Measurements from ENCODE around the gene ZC3H12D.
"Not testable (repeated sequence)": the region's sequence is repeated elsewhere in the genome, so short reads cannot be mapped to it uniquely, and the experiment has no call there.

ZC3H12D gene

DNA sequence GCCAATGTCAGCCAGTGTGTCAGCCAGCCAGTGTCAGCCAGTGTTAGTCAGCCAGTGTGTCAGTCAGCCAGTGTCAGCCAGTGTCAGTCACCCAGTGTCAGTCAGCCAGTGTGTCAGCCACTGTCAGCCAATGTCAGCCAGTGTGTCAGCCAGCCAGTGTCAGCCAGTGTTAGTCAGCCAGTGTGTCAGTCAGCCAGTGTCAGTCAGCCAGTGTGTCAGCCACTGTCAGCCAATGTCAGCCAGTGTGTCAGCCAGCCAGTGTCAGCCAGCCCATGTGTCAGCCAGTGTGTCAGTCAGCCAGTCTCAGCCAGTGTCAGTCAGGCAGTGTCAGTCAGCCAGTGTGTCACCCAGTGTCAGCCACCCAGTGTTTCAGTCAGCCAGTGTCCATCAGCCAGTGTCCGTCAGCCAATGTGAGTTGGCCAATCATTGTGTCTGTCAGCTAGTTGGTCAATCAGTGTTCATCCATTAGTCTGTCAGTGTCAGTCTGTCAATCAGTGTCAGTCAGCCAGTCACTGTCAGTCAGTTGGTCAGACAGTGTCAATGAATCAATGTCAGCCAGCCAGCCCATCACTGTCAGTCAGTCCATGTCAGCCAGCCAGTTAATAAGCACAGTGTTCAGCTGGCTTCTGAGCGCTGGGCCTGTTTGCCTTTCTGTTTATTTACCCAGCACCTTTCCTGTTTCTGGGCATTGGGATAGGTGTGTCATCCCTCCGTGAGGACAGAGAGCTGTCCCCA lies 40.3 kb downstream of the ZC3H12D start:
- not testable (repeated sequence) for DNase-seq (ENCODE audit: low read depth in 2 of 2, low spot score in 1 of 2)

DNA sequence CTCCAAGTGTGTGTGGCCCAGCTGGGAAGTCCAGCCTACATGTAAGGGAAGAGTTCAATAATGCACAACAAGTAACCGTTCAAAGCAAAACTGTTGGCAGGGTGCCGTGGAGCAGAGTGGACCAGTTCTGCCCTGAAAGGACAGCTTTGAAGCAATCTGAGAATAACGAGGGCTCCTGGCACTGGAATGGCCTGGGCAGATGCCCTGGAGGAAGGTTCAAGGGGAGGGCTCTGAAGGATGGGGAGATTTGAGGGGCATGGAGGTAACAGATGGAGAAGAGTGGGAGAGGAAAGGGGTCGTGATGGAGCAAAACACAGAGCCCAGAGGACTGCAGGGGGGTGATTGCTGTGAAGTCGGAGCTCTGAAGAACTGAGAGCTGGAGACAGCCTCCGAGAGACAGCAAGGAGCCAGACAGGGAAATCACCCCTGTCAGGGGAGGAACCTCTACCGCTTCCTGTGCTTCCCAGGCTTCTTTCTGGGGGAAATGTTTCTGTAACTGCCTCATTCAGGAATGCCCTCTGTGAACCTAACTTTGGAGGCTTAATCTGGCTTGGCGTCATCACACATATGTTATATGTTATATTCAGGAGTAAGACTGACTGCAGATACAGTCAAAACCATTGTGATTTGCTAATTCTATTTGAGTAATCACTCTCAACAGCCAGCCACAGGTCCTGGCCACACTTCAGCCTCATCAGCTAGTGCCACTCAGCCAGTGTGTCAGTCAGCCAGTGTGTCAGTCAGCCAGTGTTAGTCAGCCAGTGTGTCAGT lies 41.2 kb downstream of the ZC3H12D start:
- no peak for DNase-seq (ENCODE audit: low read depth in 2 of 2, low spot score in 1 of 2)

DNA sequence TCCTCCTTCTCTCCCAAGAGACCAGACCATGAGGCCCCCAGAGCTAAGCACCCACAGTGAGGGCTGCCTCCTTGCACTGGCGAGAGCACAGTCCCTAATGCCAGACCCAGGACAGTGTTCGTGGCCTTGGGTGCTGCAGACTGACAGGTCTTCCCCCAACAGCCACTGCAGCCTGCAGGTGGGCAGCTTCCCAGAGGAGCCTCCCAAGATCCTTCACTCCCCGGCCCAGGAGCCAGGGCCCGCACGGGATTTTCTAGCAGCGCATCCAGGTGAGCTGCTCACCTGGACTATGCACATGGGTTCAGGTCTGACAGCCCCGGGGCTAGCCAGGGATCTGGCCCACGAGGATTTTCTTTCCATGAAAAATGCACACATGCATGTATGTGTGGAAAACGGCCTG lies 43.1 kb downstream of the ZC3H12D start:
- no peak for DNase-seq (ENCODE audit: low read depth in 2 of 2, low spot score in 1 of 2)

DNA sequence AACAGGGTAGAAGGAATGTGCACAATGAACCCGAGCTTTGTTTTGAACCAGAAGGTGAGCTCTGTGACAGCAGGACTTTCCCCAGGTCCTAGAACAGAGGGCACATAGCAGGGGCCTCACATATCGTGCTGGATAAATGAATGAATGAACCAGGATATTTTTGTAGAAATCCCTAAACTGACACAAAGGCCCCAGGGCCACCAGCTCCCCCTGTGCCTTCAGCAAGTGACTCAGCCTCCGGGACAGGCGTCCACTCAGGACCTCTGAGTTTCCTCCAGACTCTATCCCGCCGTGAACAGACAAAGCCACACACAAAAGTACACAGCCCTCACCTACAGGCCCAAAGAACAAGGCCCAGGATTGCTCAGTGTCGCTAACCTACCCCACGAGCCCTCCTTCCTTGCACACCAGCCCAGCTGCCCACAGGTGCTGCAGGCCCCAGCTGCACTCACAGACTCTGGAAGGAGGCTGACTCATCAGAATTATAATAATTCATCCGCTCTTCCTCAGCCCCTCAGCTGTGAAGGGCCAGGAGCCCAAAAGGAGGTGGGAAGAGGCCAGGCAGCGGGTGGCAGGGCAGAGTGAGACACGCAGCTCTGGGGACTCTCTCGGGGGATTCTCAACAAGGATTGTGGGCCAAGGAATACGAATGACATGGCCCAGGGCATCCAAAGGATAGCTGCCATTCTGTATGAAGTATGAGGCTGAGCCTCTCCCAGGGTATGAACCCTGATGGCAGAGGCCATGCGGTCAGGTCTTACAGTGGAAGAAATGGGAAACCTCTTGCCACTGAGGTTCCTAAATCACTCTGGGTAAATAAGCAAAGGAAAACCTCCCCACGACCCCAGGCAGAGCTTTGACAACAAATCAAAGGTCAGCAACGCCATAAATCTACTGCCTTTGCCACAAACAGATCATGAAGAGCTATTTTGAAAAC lies 43.8 kb downstream of the ZC3H12D start:
- no peak for DNase-seq (ENCODE audit: low read depth in 2 of 2, low spot score in 1 of 2)

DNA sequence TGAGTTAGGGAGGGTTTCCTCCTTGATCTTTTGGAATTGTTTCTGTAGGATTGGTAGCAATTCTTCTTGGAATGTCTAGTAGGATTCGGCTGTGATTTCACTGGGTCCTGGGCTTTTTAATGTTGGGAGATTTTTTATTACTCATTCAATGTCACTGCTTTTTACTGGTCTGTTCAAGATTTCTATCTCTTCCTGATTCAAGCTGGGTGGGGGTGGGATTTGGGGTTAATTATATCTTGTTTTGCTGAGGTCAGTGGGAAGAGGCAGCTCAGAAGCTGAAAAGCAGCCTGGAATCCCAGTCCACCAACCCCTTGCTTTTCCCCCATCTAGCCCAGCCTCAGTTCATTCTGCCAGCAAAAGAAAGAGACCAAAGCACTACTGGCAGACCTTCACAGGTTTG lies 45.2 kb downstream of the ZC3H12D start:
- no peak for DNase-seq (ENCODE audit: low read depth in 2 of 2, low spot score in 1 of 2)

DNA sequence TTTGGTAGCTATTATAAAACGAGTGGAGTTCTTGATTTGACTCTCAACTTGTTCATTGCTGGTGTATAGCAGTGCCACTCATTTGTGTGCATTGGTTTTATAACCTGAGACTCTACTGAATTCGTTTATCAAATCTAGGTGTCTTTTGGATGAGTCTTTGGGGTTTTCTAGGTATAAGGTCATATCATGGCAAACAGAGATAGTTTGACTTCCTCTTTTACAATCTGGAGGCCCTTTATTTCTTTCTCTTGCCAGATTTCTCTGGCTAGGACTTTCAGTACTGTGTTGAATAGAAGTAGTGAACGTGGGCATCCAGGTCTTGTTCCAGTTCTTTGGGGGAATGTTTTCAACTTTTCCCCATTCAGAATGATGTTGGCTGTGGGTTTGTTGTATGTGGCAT lies 46.0 kb downstream of the ZC3H12D start:
- DNase-seq (ENCODE audit: low read depth in 2 of 2, low spot score in 1 of 2): no peak

DNA sequence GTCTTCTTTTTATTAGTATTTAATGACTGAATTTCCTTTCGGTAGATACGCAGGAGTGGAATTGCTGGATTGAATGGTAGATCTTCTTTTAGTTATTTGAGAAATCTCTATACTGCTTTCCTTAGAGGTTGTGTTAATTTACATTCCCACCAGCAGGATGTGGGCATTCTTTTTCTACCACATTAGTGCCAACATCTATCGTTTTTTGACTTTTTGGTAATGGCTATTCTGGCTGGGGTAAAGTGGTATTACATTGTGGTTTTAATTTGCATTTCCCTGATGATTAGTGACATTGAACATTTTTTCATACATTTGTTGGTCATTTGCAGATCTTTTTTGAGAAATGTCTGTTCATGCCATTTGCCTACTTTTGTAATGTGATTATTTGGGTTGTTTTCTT lies 47.6 kb downstream of the ZC3H12D start:
- DNase-seq (ENCODE audit: low read depth in 2 of 2, low spot score in 1 of 2): no peak

DNA sequence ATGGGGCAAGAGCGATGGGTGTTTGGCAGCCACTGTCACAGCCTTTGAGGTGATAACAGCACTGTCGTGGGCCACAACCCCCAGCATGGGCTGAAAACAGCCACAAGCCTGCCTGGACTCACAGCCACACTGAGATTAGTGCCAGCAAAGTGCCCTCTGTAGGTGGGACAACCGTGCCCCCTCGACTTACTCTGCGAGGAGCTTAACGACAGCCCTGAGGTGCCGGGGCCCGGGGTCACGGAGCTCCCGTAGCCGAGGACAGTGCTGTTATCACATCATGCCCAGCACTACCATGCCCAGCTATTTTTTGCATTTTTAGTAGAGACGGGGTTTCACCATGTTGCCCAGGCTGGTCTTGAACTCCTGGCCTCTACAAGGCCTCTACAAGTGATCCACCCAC lies 48.2 kb downstream of the ZC3H12D start:
- DNase-seq (ENCODE audit: low read depth in 2 of 2, low spot score in 1 of 2): no peak

DNA sequence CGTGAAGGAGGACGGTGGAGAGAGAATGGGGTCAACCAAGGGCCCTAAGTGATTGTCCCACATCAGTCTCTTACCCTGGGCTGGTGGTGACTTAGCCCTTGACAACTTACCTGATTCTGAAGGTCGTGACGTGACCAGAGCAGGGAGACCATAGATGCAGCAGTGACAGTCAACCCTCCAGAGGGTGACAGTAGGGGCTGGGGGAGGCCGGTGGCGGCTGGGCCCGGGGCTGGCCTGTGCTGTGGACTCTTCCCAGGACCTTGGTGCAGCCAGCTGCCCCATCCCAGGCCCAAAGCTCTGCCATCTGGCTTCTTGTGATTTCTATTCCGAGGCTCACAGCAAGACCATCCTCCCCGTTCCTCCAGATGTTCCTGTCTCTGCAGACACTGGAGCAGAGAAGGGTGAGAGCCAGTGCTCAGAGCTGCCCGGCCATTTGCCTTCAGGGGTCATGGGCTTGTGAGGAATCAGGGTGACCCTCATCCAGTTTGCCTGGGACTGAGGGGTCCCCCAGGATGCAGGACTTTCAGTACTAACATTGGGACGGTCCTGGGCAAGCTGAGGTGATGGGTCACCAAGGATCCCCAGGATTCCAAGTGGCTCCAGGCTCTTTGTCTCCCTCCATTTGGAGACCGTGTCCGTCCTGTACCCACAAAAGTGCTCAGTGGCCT lies 48.8 kb downstream of the ZC3H12D start:
- no peak for DNase-seq (ENCODE audit: low read depth in 2 of 2, low spot score in 1 of 2)

DNA sequence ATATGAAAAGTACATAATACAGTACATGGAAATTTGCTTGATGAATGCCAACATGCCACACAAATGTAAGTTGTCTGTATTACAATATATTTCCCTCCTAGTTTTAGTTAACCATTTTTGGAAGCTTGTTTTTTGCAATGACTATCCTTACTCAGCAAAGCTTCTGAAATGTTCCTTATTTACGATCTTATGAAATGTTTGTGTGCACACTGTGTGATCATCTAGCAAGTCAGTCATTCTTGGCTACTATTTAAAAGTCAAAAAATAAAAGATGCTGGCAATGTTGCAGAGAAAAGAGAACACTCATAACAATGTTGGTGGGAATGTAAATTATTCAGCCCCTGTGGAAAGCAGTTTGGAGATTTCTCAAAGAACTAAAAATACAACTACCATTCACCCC lies 50.9 kb downstream of the ZC3H12D start:
- DNase-seq (ENCODE audit: low read depth in 2 of 2, low spot score in 1 of 2): no peak

DNA sequence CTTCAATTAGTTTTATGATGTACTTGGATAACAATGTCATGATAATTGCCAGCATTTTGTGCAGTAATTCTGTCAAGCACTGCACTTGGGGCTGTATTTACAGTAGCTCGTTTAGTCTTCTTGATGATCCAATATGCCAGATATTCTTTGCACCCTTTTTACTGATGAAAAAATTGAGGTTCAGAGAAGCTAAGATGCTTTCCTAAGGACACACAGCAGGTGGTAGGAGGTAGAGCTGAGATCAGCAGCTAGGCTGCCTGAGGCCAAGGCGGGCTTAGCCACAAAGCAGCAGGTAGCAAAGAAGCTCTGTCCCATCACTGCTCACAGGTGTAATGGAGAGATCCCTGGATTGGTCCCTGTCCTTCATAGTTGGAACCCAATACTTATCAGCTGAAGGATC lies 51.4 kb downstream of the ZC3H12D start:
- no peak for DNase-seq (ENCODE audit: low read depth in 2 of 2, low spot score in 1 of 2)

DNA sequence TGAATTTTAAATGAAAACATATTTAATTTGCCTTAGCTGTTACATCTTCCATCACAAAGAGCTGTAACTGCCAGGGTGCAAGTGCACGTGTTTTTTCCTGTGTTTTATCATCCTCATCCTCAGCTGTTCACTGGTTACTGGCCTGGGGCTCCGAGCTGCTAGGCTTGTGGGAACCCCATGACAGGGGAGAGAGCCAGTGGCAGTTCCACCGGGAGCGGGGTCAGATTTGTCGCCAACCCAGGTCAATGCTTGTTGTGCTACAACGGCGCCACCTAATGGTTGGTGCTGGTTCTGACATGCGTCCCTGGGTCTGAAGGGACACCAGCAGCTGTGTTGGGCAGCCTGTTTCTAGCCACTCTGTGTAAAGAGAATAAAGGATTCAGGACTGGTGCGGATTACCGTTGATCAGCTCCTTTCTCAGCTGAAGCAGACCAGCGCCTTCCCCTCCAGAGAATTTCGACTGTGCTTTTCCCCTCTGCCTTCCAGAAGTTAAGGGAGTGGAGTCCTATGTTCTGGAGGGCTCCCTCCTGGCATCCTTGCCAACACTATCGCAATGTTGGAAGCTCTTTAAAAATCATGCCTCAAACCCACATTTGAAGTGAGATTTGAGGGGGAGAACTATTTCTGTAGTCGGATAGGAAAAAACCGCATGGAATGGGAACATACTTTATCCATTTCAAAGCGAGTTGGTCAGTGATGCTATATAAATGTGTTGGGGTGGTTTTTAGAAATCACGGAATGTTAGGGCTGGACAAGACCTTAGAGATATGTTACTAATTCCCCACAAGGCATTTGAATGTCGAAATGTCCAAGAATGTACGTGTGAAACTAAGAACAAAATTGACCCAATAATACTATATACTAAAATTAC lies 52.7 kb downstream of the ZC3H12D start:
- DNase-seq (ENCODE audit: low read depth in 2 of 2, low spot score in 1 of 2): peak; percentile 80 to 81

DNA sequence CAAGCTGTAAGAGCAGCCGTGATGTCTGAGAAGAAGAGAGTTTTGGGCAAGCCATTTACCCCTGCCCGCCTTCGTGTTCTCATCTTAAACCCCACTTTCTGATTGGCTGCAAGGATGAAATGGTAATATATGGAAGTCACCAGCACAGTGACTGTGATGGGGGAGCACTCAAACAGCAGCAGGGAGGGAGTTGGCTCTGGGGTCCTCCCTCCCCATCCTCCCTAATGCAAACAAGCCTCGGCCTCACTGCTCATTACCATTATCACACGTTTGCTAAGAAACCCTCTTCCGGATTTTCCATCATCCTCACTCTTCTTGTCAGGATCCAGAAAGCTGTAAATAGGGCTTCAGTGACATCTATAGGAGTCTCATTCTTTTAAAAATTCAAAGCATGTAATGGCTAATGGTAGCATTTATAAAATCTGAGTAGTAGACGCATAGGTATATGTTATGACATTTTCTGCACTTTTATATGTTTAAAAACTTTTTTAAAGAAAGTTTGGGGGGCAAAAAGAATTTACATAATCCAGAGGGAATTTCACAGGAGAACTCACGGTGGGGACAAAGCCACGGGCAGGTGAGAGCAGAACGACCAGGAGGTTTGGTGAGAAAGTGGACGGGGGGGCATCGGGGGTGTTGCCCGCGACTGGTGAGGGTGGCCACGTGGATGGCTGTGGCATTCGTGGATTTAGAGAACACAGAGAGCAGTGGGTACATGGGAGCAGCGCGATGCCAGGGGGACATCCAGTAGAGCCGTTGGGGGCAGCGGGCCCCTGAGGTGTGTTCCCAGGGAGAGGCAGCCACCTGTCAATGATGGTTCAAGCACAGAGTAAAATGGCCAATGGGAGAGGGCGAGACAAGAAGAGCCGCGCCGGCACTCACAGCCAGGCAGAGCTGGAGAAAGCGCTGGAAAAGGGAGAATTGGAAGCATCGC lies 55.1 kb downstream of the ZC3H12D start:
- DNase-seq (ENCODE audit: low read depth in 2 of 2, low spot score in 1 of 2): no peak

DNA sequence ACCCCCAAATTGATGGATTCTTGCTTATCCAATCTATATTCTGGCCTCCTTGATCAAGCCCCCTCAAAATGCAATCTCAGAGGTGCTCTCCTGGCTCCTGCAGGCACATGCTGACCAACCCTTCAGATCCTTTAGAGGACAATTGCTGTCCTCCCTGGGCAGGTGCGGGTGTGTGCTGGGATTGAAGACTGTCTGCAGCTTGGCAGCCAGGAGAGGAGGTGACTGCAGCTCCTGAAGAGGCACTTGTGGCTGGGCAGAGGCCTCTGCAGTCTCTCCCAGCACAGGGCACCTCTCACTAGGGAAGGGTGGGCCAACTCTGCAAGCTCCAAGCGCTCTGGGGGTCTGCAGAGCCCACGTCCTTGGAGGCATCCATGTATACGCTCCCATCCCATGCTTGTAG lies 56.2 kb downstream of the ZC3H12D start:
- no peak for DNase-seq (ENCODE audit: low read depth in 2 of 2, low spot score in 1 of 2)

DNA sequence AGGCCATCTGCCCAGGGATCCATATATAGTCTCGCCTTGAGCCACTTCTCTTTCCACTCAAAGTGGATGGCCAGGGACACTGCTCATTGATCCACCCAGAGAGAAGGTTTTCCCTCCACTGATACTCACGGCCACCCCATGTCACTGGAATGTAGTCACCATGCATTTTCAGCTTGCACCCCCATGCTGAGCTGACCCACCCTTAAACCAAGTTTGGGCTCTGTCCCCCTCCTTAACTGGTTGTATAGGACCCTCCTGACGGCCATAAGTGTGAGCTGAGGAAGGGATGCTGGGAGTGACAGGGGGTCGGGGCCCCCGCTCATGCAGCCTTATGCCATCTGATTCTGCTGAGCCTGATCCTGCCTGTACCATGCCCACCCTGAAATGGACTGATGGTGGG lies 59.1 kb downstream of the ZC3H12D start:
- no peak for DNase-seq (ENCODE audit: low read depth in 2 of 2, low spot score in 1 of 2)

DNA sequence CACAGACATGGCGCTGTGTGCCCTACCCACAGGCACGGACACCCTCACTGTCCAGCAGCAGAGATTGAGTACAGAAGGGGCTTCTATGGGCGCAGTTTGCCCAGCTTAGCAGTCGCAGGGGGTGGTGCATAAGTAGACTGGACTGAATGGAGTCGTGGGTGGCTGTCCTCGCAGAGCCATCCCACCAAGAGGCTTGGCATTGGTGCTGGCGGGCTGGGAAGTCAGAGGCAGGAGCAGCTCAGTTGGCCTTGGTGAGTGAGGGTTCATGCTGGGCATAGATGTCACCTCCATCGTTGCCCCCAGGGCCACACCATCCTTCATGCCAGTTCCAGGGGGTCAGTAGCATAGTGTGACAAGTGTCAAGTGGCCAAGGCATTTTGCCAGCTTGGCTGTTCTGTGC lies 59.6 kb downstream of the ZC3H12D start:
- no peak for DNase-seq (ENCODE audit: low read depth in 2 of 2, low spot score in 1 of 2)

DNA sequence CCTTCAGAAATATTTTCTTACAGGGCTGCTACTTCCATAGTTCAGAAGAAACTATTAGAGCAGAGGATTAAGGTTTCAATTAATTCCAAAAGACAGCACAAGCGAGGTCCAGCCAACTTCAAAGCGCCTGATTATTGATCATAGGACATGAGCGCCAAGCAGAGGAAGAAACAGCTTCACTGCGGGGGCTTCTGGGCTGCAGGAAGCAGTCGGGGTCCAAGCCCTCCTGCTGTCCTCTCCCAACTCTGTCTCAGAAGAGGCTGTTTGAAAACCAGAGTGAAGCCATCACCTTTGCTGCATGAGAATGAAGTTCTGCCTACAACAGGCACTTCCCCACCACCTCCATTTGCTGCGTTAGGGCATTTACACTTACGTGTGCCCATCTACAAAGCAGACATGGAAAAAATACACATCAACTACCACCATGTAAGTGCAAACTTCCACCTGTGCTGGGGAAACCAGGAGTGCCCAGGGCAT lies 60.8 kb downstream of the ZC3H12D start:
- DNase-seq (ENCODE audit: low read depth in 2 of 2, low spot score in 1 of 2): no peak

DNA sequence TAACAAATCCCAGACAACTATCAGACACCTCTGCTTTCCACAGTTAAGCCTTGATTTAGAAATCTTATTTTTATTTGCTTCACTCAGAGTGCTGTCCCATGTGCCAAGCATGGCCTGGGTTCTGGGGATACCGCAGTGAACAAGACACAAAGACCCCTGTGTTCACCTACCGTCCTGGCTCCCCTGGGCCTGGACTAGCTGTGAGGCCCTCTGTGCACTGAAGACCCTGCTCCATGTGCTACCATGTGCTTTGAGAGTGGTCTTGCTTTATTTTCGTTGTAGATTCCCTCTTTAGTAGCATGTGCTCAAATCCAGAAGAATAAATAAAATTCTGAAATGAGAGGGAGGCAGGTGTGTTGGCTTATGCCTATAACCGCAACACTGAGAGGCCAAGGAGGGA lies 62.2 kb downstream of the ZC3H12D start:
- DNase-seq (ENCODE audit: low read depth in 2 of 2, low spot score in 1 of 2): no peak

DNA sequence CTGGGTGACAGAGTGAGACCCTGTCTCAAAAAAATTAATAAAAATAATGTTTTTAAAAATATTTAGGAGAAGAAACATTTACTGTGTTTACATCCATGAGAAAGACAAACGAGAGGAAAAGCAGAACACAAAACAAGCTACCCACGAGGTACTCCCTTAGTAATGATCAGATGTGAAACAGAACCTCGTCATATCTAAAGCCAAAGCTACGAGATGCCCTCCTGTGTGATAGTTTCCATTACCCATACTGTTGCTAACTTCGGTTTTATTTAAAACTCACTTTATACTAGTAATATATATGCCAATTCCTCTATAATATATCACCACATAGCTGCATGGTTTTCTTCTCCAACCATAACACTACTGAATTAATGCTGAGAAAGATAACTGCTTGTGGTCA lies 63.7 kb downstream of the ZC3H12D start:
- no peak for DNase-seq (ENCODE audit: low read depth in 2 of 2, low spot score in 1 of 2)
